Liver (tissue), 9 donors: ENCODE data around the gene LEMD1. TPM values are rescaled to one million over a fixed set of nuclear protein-coding genes. Genes with fewer than 3 reads are reported as not detected.

Experiments used
- DNase-seq: peaks from one replicate; pipeline ENCODE4 v3.0.0-alpha.2; 2017; ENCODE audit warnings: low spot score
- H3K27ac ChIP-seq, 2 donors: one replicate each; pipeline ENCODE4 v1.7.0; 2013; ENCODE audit warnings: inconsistent platforms in 2 of 2, low read length in 2 of 2, control low read depth in 1 of 2, low read depth in 1 of 2, mild to moderate bottlenecking in 1 of 2
- H3K27me3 ChIP-seq, 4 donors: one replicate each; pipeline versions ENCODE4 v1.6.1 to v1.7.0; 2013; ENCODE audit warnings: low read length in 3 of 4, inconsistent platforms in 1 of 4, mild to moderate bottlenecking in 1 of 4, moderate library complexity in 1 of 4; ENCODE audit not compliant: control insufficient read depth in 4 of 4, insufficient read depth in 4 of 4
- H3K36me3 ChIP-seq, 4 donors: one replicate each; pipeline versions ENCODE4 v1.6.1 to v1.7.0; 2013; ENCODE audit warnings: low read length in 3 of 4, mild to moderate bottlenecking in 3 of 4, low read depth in 1 of 4, moderate library complexity in 1 of 4; ENCODE audit not compliant: control insufficient read depth in 4 of 4, insufficient read depth in 3 of 4
- H3K4me1 ChIP-seq, 4 donors: one replicate each; pipeline versions ENCODE4 v1.6.1 to v1.7.0; 2013; ENCODE audit warnings: low read length in 3 of 4, mild to moderate bottlenecking in 3 of 4, moderate library complexity in 1 of 4; ENCODE audit not compliant: control insufficient read depth in 4 of 4, insufficient read depth in 4 of 4
- H3K4me3 ChIP-seq, 3 donors: one replicate each; pipeline versions ENCODE4 v1.6.1 to v1.7.0; 2013; ENCODE audit warnings: low read length in 3 of 3, control low read depth in 1 of 3, low read depth in 1 of 3, mild to moderate bottlenecking in 1 of 3
- H3K9ac ChIP-seq, 2 donors: one replicate each; pipeline ENCODE4 v1.7.0; 2013; ENCODE audit warnings: low read length in 2 of 2, mild to moderate bottlenecking in 2 of 2, moderate library complexity in 2 of 2, control low read depth in 1 of 2, low read depth in 1 of 2
- H3K9me3 ChIP-seq, 4 donors: one replicate each; pipeline versions ENCODE4 v1.6.1 to v1.7.0; 2013; ENCODE audit warnings: low read length in 3 of 4; ENCODE audit not compliant: control insufficient read depth in 4 of 4
- ATF3 ChIP-seq: IDR thresholded peaks from 2 replicates; pipeline ENCODE4 v1.6.1; 2016; ENCODE audit warnings: antibody characterized with exemption
- CTCF ChIP-seq: fragments of 150-350 bp; IDR thresholded peaks from 2 replicates; pipeline ENCODE4 v1.5.1; 2017; ENCODE audit warnings: improper control_type of control experiment, low read depth, low read length; ENCODE audit not compliant: missing input control
- EGR1 ChIP-seq, 2 donors: IDR thresholded peaks; 2 replicates each; pipeline ENCODE4 v1.6.1; 2016 to 2018; ENCODE audit warnings: antibody characterized with exemption in 2 of 2, low read depth in 2 of 2
- FOXA1 ChIP-seq: IDR thresholded peaks from 2 replicates; pipeline ENCODE4 v1.6.1; 2016; ENCODE audit warnings: antibody characterized with exemption
- GABPA ChIP-seq, 2 donors: IDR thresholded peaks in 1 of 2; conservative IDR thresholded peaks in 1 of 2; 2 replicates each; pipeline ENCODE4 v1.6.1; 2016; ENCODE audit warnings: antibody characterized with exemption in 2 of 2, mild to moderate bottlenecking in 1 of 2, moderate library complexity in 1 of 2
- HNF4A ChIP-seq, 2 donors: conservative IDR thresholded peaks; 2 replicates each; pipeline ENCODE4 v1.6.1; 2016; ENCODE audit warnings: antibody characterized with exemption in 2 of 2, mild to moderate bottlenecking in 2 of 2
- HNF4G ChIP-seq: IDR thresholded peaks from 2 replicates; pipeline ENCODE4 v1.6.1; 2016; ENCODE audit warnings: antibody characterized with exemption
- JUND ChIP-seq, 2 donors: IDR thresholded peaks; 2 replicates each; pipeline ENCODE4 v1.6.1; 2016; ENCODE audit warnings: antibody characterized with exemption in 2 of 2
- MAX ChIP-seq: IDR thresholded peaks from 2 replicates; pipeline ENCODE4 v1.6.1; 2016; ENCODE audit warnings: antibody characterized with exemption
- NR2F2 ChIP-seq: IDR thresholded peaks from 2 replicates; pipeline ENCODE4 v1.6.1; 2016; ENCODE audit warnings: antibody characterized with exemption
- RAD21 ChIP-seq, 2 donors: IDR thresholded peaks; 2 replicates each; pipeline ENCODE4 v1.6.1; 2016; ENCODE audit warnings: antibody characterized with exemption in 2 of 2, mild to moderate bottlenecking in 2 of 2
- REST ChIP-seq: IDR thresholded peaks from 2 replicates; pipeline ENCODE4 v1.6.1; 2016; ENCODE audit warnings: antibody characterized with exemption, mild to moderate bottlenecking
- RXRA ChIP-seq, 2 donors: IDR thresholded peaks; 2 replicates each; pipeline ENCODE4 v1.6.1; 2017 to 2018; ENCODE audit warnings: antibody characterized with exemption in 2 of 2, mild to moderate bottlenecking in 1 of 2
- YY1 ChIP-seq: IDR thresholded peaks from 2 replicates; pipeline ENCODE4 v1.6.1; 2016; ENCODE audit warnings: antibody characterized with exemption, mild to moderate bottlenecking
- WGBS: extraction: QIAGEN DNeasy Blood & Tissue Kit; methylation state at CpG from one replicate; pipeline ENCODE4 v1.1.7; 2013; 5-methylcytosine and 5-hydroxymethylcytosine counted together
- polyA plus RNA-seq, 2 donors: library from polyadenylated mRNA; stranded (reverse) in 1 of 2; unstranded in 1 of 2; fragments of 200-250 nt in 1 of 2; fragments of >200 nt in 1 of 2; fragmentation: Nextera tagmentation in 1 of 2; extraction: Ambion mirVana in 1 of 2; gene quantifications; one replicate each; pipeline versions ENCODE4 v1.2.1 to v1.2.3, GENCODE V29; 2013 to 2015
- total RNA-seq, 2 donors: library from RNA; depleted of rRNA; stranded (reverse); fragments of >200 nt; gene quantifications; one replicate each; pipeline ENCODE4 v1.2.3, GENCODE V29; 2014
- donor health status: healthy.
- donor health status: healthy.
- donor health status: healthy.
- donor health status: healthy.
- donor health status: healthy.

The LEMD1 gene
- total and polyA plus RNA-seq, 4 donors: not detected

GRCh38 chr1:205356440-205357139, 65.3 kb downstream of the LEMD1 start, which contains the start of gene KLHDC8A:
KLHDC8A (minus strand) TSS chr1:205356922; CDS start chr1:205343604, 13,318 bp downstream.
- Histone ChIP-seq H3K9ac (no peak within 1 kb of the TSS), H3K4me3 (no peak within 1 kb of the TSS)

More at GRCh38 chr1:205356440-205357139, 65.3 kb downstream of the LEMD1 start, which contains the start of gene KLHDC8A:
- Histone ChIP-seq H3K4me1 (no peaks in the 10 kb centered on the region), H3K36me3 (no peaks in the 10 kb centered on the region), H3K9me3 (no peaks in the 10 kb centered on the region), H3K27ac (no peak within 1 kb of the TSS), H3K27me3 (peaks cover 0 to 13% (median 5%) of the 10 kb centered on the region in 4 donors)
- 52% methylated on average over 20 of the region's 20 CpGs for WGBS
- no peak for DNase-seq
- TF ChIP-seq CTCF: no peak
- no peak for TF ChIP-seq EGR1 (IDR thresholded peaks at IDR 0.05; ENCODE audit: low read depth in 2 of 2)
- no peak for TF ChIP-seq RAD21 (IDR thresholded peaks at IDR 0.05)
- TF ChIP-seq NR2F2: no peak
- no peak for TF ChIP-seq REST
- TF ChIP-seq MAX: no peak
- no peak for TF ChIP-seq FOXA1
- no peak for TF ChIP-seq RXRA (IDR thresholded peaks at IDR 0.05)
- no peak for TF ChIP-seq HNF4G
- no peak for TF ChIP-seq YY1
- no peak for TF ChIP-seq ATF3
- TF ChIP-seq GABPA (IDR thresholded peaks at IDR 0.05 in 1 of 2, conservative IDR thresholded peaks at IDR 0.05 in 1 of 2): no peak
- TF ChIP-seq HNF4A (conservative IDR thresholded peaks at IDR 0.05): no peak
- no peak for TF ChIP-seq JUND (IDR thresholded peaks at IDR 0.05)
